Measurements from ENCODE around the gene CXCL14.

- TF ChIP-seq CTCF (IDR thresholded peaks at IDR 0.05) (no peak), POLR2A (IDR thresholded peaks at IDR 0.05) (no peak), POLR2AphosphoS5 (IDR thresholded peaks at IDR 0.05; ENCODE audit: insufficient read depth in 1 of 2, low read depth in 1 of 2) (no peak)
These were observed 41.0 kb downstream of the CXCL14 start for GRCh38 chr5:135537745-135538144.
